Measurements from ENCODE around the gene GRK5. TPM values are rescaled to one million over a fixed set of nuclear protein-coding genes. Genes with fewer than 3 reads are reported as not detected.

Gene GRK5
- total RNA-seq, 1 experiment from 2014 or later: 1.2 TPM

DNA sequence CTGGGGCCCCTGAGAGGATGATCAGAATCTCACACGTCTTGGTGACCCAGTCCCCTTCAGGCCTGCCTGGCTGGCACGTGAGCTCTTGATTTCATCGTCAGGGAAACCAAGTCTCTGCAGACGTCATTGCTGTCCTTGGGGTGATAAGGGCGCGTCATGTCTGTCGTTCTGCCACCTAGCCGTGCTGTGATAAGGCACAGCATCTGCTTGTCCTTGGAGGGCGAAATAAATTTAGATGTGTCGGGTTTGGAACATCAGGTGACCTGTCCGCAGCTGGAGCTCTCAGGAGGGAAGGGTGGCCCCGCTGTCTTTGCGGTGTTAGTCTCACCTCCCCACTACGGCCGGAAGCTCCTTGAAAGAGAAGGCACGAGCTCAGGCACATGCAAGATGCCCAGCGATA, 129.2 kb downstream of the GRK5 start:
- H3K9me3 Mint-ChIP-seq: no peaks in the 10 kb centered on the region
- H3K4me1 Mint-ChIP-seq: peaks cover 0 to 5% of the 10 kb centered on the region in 2 experiments; a peak in 2 of 4 replicates
- TF ChIP-seq, protein P1, sequence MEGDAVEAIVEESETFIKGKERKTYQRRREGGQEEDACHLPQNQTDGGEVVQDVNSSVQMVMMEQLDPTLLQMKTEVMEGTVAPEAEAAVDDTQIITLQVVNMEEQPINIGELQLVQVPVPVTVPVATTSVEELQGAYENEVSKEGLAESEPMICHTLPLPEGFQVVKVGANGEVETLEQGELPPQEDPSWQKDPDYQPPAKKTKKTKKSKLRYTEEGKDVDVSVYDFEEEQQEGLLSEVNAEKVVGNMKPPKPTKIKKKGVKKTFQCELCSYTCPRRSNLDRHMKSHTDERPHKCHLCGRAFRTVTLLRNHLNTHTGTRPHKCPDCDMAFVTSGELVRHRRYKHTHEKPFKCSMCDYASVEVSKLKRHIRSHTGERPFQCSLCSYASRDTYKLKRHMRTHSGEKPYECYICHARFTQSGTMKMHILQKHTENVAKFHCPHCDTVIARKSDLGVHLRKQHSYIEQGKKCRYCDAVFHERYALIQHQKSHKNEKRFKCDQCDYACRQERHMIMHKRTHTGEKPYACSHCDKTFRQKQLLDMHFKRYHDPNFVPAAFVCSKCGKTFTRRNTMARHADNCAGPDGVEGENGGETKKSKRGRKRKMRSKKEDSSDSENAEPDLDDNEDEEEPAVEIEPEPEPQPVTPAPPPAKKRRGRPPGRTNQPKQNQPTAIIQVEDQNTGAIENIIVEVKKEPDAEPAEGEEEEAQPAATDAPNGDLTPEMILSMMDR (conservative IDR thresholded peaks at IDR 0.05): no peak

More for the DNA sequence above, 129.2 kb downstream of the GRK5 start:
- Histone ChIP-seq H3K27ac (ENCODE audit: insufficient read length, low read depth, low read length) (no peak overlapping the region), H3K27me3 (ENCODE audit: insufficient read depth, low read length) (no peaks in the 10 kb centered on the region), H2BK12ac (ENCODE audit: insufficient read length, low read depth, low read length) (no peak overlapping the region), H4K91ac (ENCODE audit: insufficient read length, low read depth, low read length) (no peak overlapping the region), H3K18ac (ENCODE audit: insufficient read length, low read depth, low read length) (no peak overlapping the region), H3K9me3 (ENCODE audit: control insufficient read depth, low read depth, low read length) (no peaks in the 10 kb centered on the region), H3K4me1 (ENCODE audit: insufficient read depth, low read length) (no peaks in the 10 kb centered on the region), H2BK20ac (ENCODE audit: low read depth, low read length, poor library complexity, severe bottlenecking) (no peak overlapping the region), H3K23me2 (ENCODE audit: insufficient read length, low read depth, low read length, poor library complexity, severe bottlenecking) (no peaks in the 10 kb centered on the region), H3K4ac (ENCODE audit: low read depth, low read length) (no peak overlapping the region), H4K20me1 (ENCODE audit: control insufficient read depth, insufficient read depth, insufficient read length) (no peaks in the 10 kb centered on the region), H2AK5ac (ENCODE audit: insufficient read length, low read length) (no peak overlapping the region), H3K56ac (ENCODE audit: insufficient read length, low read depth, low read length) (no peak overlapping the region), H4K5ac (ENCODE audit: insufficient read length, low read depth, low read length) (no peak overlapping the region), H3K23ac (ENCODE audit: insufficient read length, low read depth, low read length) (no peak overlapping the region), H3T11ph (ENCODE audit: low read length) (no peak overlapping the region), H3K9ac (ENCODE audit: extremely low read depth, insufficient read length, low read length) (no peak overlapping the region), H2BK15ac (ENCODE audit: low read depth, low read length) (no peak overlapping the region), H3K4me2 (ENCODE audit: insufficient read depth, insufficient read length, low read length) (no peak overlapping the region), H2BK5ac (ENCODE audit: insufficient read length, low read length) (no peak overlapping the region), H3K14ac (ENCODE audit: insufficient read depth, low read length) (no peak overlapping the region), H4K8ac (replicated peaks; ENCODE audit: insufficient read length, low read depth, low read length) (no peak overlapping the region), H3K79me2 (ENCODE audit: insufficient read depth, low read length) (no peaks in the 10 kb centered on the region), H3K79me1 (ENCODE audit: insufficient read depth, low read depth, low read length, poor library complexity, severe bottlenecking) (no peaks in the 10 kb centered on the region), H2BK120ac (ENCODE audit: low read depth, low read length, poor library complexity, severe bottlenecking) (no peak overlapping the region), H2AFZ (ENCODE audit: low read length) (no peak overlapping the region)
- DNase-seq: no peak
- Mint-ChIP-seq H3K4me3 (no peak overlapping the region), H3K27me3 (ENCODE audit: low read depth) (peaks cover 2% of the 10 kb centered on the region; the same call in 1 of the 2 replicates), H3K27ac (peak overlapping the region in 1 of 3 experiments; percentile 14; a peak in 2 of 7 replicates), H3K36me3 (ENCODE audit: insufficient read depth in 1 of 3, low read depth in 3 of 3) (no peaks in the 10 kb centered on the region)
- WGBS (ENCODE audit: extremely low coverage, insufficient read length, low lambda C conversion rate): no CpG with 5 or more reads among the region's 17 CpGs

Data from H9 (cell line).